ENCODE measurements around the gene RNF34.
A peak's percentile ranks its signal among the peaks of the same experiment; 100 is the strongest.

RNF34 gene

DNA sequence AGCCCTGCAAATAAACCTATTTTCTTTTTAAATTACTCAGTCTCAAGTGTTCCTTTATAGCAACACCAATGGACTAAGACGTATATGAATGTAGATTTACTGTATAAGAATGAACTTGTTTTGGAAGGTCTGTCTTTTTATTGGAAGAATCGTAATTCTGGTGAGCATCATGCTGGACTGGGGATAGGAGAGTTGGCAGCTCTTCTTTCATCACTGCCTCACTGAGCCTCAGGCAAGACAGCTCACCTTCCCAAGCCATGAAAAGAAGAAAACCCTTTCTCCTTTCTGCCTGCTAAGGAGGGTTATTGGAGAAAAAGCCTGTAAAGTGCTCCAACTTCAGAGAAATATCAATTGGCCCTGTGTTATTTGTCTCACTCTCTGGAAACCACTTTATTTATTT is 9.1 kb upstream of the RNF34 start:
- no peak for DNase-seq (ENCODE audit: low read depth)

DNA sequence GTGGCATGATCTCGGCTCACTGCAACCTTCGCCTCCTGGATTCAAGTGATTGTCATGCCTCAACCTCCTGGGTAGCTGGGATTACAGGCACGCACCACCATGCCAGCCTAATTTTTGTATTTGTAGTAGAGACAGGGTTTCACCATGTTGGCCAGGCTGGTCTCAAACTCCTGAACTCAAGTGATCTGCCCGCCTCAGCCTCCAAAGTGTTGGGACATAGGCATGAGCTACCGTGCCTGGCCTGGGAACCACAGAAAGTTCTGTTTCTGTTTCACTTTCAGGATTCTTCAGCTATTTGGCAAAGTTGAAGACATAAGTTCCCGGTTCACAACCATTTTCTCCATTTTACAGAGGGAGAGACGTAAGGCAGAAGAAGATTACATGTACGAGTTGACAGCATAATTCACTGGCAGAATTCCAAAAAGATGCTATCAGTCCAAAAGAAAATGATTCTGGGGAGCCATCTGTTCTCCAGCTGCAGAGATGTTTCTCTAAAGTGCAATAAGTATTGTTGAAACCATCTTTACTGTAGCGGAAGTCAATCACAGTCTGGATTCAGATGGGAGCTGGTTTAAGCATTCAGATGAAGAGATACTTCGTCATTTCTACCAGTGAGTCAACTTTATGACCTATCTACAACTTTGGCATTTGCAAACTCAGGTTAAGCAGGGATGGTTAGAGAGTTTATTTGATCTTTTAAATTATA is 8.1 kb upstream of the RNF34 start:
- DNase-seq (ENCODE audit: low read depth): no peak

DNA sequence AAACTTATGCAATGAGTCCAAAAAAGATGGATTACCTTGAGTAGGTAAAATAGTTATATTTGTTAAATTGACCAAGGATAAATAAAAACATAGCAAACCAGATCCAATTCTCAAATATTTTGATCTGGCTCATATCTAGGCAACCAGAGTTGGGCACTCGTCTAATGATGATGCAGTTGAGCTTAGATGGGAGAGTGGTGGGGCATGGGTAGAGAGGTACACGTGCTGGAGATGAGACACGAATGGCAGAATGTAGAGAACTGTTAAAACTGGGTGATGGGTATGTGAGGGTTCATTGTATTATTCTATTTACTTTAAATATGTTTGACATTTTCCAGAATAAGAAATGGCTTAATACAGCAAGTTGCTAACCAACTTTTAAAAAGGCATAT is 7.6 kb upstream of the RNF34 start:
- no peak for DNase-seq (ENCODE audit: low read depth)

DNA sequence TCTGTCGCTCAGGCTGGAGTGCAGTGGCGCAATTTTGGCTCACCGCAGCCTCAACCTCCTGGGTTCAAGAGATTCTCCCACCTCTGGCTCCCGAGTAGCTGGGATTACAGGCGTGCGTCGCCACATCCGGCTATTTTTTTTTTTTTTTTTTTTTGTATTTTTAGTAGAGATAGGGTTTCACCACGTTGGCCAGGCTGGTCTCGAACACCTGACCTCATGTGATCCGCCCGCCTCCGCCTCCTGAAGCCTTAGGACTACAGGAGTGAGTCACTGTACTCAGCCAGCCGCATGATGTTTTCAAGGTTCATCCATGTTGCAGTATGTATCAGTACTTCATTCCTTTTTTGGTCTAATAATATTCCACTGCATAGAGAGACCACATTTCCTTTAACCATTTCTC is 2.4 kb upstream of the RNF34 start:
- no peak for DNase-seq (ENCODE audit: low read depth)

DNA sequence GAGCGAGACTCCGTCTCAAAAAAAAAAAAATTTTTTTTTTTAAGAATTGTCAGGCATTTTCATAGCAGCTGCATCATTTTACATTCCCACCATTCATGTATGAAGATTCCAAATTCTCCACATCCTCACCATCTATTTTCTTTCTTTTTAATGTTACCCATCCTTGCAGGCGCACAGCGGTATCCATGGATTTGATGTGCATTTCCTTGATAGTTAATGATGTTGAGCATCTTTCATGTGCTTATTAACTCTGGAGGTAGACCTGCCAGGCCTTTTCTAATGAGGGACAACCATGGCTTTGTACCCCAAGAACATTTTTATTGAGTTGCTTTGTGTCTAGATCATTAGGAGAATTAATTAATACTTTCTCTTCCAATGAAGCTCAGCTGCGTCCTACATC is 1.6 kb upstream of the RNF34 start:
- no peak for DNase-seq (ENCODE audit: low read depth)

DNA sequence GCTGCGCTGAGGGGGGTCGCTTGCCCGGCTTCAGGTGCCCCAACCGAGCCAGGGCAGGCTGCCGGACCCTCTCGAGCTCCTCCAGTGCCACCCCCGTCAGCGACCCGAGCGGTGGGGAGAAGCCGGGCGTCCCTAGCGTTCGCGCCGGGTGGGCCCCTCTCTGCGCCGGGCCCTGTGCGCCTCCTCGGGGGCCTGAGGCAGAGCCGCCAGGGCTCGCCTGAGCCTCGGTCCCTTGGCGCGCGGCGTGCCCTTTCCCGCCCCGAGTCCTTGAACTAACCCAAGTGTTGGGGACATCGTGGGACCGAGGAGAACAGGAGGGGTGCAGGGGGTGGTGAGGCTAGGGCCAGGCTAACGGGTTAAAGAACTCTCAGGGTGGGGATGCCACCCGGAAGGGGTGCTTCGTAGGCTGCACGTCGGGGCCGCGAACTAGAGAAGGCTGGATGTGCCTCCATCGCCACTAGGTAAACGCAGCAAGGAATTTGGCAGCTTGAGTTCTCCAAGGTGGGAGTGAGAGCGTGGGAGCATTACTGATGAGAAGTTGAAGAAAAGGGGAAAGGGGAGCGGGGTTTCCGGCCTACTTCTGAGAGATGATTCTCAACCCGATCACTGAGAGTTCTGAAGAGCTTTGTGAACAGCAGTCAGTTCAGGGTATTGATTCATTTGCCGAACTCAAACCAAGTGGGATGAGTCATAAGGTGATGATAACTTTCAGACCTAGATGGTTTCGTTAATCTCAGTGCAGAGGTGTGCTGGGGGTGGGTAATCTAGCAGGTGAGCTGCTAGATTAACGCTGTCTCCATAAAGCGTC is 618 bp downstream of the RNF34 start:
- peak; percentile 47 for DNase-seq (ENCODE audit: low read depth)

DNA sequence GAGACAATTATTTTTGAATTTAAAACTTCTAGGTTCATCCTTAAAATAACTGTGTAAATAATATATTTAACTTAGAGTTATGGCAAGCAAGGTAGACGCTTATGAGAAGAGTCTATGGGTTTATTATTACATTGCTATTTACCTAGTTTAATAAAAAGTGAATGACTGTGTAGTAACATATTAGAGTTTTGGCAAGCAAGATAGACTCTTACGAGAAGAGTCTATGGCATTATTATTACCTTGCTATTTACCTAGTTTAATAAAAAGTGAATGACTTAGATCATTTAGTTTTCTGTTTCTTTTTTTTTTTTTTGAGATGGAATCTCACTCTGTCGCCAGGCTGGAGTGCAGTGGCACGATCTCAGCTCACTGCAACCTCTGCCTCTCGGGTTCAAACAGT is 3.8 kb downstream of the RNF34 start:
- DNase-seq (ENCODE audit: low read depth): no peak

DNA sequence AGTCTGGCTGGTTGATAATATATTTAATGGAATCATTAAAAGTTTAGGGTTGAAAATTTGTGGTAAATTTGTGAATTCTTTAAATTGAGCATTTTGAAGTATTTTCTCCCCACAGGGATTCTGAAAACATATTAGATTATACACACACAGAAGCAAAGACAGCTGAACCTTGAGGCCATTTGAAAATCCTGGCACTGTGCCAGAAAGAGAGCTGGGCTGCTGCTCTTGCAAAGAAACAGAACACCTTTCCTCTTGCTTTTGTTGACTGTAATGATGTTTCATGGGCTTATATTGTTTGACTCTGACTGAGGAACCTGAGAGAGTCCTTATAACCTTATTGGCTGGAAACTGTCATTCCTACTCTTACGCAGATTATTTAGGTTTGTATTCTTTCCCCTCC is 4.8 kb downstream of the RNF34 start:
- DNase-seq (ENCODE audit: low read depth): no peak

DNA sequence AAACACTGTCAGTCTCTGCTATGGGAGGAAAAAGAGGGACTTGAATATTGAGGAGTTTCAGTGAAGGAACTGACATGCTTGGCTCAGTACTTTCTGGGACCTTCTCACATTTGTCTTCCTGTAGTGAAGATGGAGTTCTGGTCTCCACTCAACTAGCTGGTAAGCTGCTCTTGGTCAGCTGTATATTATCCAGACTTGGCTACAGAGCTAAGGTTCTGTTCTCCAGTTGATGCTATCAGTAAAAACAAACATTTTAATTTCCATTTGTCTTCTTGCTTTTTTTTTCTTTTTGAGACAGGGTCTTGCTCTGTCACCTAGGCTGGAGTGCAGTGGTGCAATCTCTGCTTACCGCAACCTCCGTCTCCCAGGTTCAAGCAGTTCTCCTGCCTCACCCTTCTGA is 5.3 kb downstream of the RNF34 start:
- no peak for DNase-seq (ENCODE audit: low read depth)

DNA sequence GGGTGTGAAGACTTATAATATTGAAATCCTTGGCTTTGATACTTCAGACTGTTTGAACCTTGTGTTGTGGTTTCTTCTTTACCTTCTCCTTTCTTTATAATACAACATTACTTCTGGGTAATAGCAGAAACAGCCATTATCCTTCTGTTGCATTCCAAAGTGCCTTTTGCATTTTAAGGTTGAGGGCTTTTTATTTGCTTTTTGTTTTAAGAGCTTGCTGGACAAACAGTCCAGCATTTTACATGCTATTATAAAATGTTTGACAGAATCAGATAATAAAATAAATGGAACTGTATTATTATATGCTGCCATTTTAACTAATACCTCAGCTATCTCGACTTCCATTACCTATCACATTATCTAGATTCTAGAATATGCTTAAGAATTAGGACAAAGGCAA is 14.0 kb downstream of the RNF34 start:
- no peak for DNase-seq (ENCODE audit: low read depth)

DNA sequence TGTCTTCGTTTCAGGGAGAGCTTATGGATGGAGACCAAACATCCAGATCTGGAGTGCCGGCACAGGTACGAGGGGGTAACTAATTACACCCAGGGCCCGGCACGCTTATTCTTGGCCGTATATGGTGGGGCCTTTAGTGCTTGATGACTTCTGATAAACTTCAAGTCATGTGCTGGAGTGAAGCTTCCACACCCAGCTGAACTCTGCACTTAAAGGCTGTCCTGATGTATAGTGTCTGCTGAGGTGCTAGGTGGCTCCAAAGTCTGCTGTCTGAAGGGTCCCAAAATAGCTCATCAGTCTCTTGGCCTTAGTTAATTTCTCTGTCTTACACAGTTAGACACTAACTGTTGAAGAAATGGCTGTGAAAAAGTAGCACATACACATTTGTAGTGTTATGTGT is 17.9 kb downstream of the RNF34 start:
- DNase-seq (ENCODE audit: low read depth): no peak

DNA sequence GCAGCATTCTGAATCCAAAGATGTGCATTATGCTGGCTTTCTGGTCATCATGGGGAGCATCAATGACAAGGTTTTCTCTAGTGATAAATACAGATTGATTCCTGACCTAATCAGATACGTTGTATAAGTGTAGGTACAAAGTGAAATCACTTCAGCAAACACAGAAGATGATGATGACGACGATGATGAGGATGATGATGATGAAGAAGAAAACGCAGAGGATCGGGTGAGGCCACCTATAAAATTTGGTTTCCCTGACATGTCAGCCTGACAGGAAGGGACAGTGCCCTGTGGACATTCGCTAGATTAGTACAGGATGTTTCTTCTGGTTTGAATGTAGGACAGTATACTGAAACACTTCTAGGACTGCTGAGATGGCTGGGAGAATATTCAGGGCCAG is 20.2 kb downstream of the RNF34 start:
- DNase-seq (ENCODE audit: low read depth): no peak

DNA sequence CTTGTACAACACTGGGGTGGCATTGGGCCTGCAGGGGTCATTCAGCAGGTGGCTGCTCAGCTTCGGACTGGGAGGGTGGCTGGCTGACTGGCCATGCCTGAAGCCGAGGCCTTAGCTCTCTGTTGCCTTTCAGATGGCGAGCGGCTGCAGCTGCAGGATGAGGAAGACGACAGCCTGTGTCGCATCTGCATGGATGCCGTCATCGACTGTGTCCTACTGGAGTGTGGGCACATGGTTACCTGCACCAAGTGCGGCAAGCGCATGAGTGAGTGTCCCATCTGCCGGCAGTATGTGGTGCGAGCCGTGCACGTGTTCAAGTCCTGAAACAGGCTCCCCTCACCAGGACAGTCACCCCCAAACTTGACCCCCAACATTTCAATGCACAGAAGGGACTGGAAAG is 23.3 kb downstream of the RNF34 start:
- DNase-seq (ENCODE audit: low read depth): no peak

DNA sequence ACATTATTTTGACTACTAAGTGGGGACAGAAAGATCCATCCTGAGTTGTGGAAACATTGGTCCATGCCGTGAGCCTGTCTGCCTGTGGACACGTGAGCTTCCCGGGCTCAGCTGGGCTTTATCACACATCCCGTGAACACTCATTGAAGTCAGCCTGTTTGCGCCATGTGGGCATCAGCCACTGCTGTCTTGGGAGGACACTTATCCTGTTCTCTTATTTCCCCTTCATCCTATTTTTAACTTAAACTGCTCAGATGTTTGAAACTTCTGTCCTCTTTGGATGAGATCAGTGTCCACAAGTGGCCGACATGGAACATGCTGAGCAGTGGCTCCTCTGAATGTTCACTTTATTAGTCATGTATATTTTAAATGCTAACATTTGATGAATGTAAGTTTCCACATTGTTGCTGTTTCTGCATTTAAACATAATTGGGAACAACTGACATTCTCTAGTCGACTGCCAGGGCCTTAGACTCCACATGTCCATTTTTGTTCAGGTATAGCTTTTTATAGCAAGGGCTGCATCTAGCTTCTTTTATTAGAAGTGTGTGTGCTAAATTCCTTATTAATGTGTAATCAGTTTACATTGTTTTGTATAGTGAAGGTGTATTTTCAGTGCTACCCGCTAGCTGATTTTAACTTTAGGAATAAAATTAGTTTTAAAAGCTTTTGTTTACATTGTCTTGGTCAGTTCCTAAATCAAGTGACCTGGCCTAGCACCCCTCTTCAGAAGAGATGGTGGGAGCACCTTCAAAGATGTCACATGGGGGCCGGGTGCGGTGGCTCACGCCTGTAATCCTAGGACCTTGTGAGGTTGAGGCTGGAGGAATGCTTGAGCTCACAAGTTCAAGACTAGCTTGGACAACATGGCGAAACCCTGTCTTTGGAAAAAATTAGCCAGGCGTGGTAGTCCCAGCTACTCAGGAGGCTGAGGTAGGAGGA is 24.0 kb downstream of the RNF34 start:
- no peak for DNase-seq (ENCODE audit: low read depth)

DNA sequence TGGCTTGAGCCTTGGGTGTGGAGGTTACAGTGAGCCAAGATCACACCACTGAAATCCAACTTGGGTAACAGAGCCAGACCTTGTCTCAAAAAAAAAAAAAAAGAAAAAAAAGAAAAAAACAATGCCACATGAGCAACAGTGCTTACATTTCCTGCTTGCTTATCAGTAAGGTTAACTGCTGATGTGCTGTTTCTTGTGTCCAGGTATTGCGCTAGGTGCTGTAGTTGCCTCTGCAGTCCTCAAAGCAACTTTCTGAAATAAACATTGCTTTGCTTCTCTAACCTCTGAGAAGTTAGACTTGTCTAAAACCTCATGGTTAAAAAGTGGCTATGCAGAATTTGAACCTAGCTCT is 24.7 kb downstream of the RNF34 start:
- no peak for DNase-seq (ENCODE audit: low read depth)

DNA sequence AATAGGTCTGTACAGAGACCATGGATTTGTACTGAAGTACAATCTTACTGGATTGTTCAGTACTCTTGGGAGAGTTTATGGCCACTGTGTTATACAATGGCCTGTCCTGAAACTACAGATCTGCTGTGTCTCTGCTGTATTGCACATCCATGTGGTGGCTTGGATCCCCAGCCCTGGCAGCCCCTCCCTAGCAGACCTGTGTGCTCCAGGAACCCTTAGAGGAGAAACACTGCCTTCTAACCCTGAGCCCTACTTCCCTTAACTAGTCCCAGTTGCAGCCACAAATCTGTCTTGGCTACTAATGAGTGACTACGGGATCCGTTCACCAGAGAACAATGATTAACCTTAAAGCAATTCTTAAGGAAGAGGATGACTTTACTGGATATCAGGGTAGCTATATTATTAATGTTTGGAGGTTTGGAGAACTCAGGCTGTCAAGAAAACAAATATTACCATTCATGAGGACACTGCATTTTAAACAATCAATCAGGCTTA is 27.7 kb downstream of the RNF34 start:
- DNase-seq (ENCODE audit: low read depth): no peak

DNA sequence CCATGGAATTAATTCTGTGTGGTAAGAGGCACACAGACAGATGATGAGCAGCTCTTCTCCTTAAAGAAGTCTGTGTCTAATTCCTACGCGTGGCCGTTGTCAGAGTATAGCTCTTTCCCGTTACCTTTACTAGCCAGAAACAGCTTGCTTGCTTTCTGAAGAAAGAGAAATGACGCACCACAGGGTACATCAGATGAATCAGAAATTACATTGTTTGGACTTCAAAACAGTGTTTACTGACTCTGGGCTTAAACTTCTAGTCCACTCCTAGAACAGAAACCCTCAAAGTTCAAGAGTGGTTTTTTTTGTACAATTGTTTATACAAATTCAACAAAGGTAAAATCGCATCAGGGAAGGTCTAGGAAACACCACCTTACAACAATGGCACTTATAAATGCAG is 29.0 kb downstream of the RNF34 start:
- DNase-seq (ENCODE audit: low read depth): no peak

DNA sequence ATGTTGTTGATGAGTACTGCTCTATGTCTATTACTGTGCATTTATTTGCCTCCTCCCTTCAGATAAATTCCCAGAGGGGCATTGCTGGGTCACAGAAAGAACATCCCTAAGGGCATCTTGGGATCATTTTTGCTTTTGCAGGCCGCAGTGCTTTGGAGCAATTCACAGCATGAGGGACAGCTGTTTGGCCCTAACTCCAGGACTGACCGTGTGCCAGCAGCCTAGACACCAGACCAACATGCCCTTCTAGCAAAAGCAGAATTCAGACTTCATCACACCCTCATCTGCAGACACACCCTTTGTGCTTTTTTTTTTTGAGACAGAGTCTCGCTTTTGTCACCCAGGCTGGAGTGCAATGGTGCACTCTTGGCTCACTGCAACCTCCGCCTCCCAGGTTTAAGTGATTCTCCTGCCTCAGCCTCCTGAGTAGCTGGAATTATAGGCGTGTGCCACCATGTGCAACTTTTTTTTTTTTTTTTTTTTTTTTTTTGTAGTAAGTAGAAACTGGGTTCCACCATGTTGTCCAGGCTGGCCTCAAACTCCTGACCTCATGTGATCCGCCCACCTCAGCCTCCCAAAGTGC is 31.0 kb downstream of the RNF34 start:
- DNase-seq (ENCODE audit: low read depth): no peak

DNA sequence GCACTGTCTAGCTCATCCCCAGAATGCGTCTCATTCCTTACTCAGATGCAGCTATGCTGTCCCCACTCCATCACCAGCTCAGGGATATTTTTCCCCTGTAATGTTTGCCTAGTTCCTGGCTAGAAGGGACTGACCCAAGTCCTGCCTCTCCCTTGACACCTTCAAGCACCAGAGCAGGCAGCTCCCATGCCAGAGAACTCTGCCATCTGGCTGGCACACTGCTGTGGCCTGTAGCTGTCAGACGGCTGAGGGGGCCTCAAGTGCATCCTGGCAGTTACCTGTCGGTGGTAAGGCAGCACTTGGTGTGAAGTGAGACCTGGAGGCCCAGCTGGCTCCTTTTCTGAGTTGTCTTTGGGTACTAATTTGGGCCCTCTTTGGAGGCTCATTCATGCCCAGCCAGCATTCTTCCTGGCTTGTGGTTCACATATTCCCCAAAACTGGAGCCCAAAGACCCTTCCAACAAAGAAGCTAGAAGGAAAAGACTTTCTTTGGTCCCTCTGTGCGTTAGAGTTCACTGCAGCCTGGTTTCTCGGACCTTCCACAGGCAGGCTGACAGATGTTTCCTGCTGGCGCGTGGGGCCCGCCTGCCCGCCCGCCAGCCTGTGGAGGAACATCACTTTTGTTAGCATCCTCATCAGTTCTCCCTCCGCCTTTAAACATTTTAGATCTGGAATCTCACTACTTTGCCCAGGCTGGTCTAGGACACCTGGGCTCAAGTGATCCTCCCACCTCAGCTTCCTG is 33.0 kb downstream of the RNF34 start:
- DNase-seq (ENCODE audit: low read depth): no peak

DNA sequence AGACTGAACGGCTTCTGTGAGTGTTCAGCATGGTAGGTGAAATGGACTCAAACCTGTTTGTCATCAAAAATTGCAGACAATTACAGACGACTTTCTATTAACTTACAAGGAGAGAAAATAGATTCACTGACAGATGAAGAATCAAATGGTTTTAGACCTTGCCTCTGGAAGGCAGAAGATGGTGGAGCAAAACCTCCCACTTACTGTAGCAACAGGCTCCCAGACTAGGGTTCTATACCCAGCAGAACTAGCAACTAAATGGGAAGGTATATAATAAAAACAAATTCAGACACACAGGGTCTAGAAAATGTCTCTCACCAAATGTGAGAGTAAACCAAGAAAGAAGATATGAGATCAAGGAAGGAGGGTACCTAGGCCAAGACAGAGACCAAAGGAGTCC is 36.8 kb downstream of the RNF34 start:
- DNase-seq (ENCODE audit: low read depth): no peak

DNA sequence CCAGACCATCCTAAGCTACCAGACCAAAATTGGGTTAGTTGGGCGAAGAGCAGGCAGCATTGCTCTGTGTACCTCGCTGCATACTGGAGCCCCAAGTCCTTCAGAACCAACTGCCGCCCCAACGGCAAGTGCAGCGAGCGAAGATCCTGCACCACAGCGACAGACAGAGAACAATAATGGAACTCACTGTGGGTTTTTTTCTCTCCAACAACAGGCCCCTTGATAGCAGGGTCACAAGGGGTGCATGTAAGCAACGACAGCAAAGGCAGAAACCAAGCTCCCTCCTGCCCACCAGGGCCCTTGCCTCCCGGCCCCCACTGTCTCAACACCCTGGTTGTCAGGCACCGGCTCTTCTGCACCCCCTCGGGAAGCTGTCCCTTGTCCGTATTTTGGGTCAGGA is 39.0 kb downstream of the RNF34 start:
- DNase-seq (ENCODE audit: low read depth): no peak

DNA sequence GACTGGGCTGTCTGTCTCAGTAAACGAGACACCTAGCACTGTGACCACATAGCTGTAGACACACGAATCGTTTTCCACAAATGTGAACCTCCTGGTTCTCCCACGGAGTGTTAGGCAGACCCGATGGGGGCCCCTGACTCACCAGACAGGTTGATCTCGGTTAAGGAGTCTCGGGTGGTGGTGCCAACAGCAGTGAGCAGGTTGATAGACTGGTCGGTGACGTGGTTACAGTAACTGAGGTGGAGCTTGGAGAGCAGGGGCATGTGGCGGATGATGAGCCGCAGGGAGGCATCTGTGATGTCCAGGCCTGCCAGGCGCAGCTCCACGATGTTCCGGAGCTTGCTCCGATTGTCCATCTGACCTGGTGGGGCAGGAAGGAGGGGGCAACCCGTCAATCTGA is 39.8 kb downstream of the RNF34 start:
- DNase-seq (ENCODE audit: low read depth): no peak
